ENCODE data around the gene SNUPN.

GRCh38 chr15:75654201-75654907, 28.8 kb upstream of the SNUPN start:
- no peak for TF ChIP-seq EZH2 (optimal IDR thresholded peaks at IDR 0.05; ENCODE audit: low read depth, low read length)
- TF ChIP-seq CTCF (IDR thresholded peaks at IDR 0.05; ENCODE audit: low read length): no peak
